Left lung (tissue), 10 donors: ENCODE measurements around the gene SLC41A1. TPM values are rescaled to one million over a fixed set of nuclear protein-coding genes. Genes with fewer than 3 reads are reported as not detected.

Experiments used
- ATAC-seq: fragments of 200-7000 bp; cut with Tn5 transposase; one replicate; pipeline ENCODE4 v1.9.1; 2020; ENCODE audit warnings: moderate library complexity
- DNase-seq, 4 donors: peaks; one replicate each; pipeline ENCODE4 v3.0.0-alpha.2; 2013 to 2020
- H3K27ac ChIP-seq, 2 donors: fragments of 200-600 bp; sonication (generic) in 1 of 2; one replicate each; pipeline versions ENCODE4 v1.5.0 to v1.8.0; 2020 to 2021
- H3K27me3 ChIP-seq, 2 donors: fragments of 200-600 bp; sonication (generic) in 1 of 2; one replicate each; pipeline versions ENCODE4 v1.5.0 to v1.8.0; 2020 to 2021
- H3K36me3 ChIP-seq, 2 donors: fragments of 200-600 bp; sonication (generic) in 1 of 2; one replicate each; pipeline versions ENCODE4 v1.5.0 to v1.8.0; 2020 to 2021
- H3K4me1 ChIP-seq, 2 donors: fragments of 200-600 bp; one replicate each; pipeline ENCODE4 v1.8.0; 2021
- H3K4me3 ChIP-seq, 2 donors: fragments of 200-600 bp; sonication (generic) in 1 of 2; one replicate each; pipeline versions ENCODE4 v1.5.0 to v1.8.0; 2020 to 2021; ENCODE audit warnings: mild to moderate bottlenecking in 1 of 2
- H3K9me3 ChIP-seq, 2 donors: fragments of 200-600 bp; sonication (generic) in 1 of 2; one replicate each; pipeline versions ENCODE4 v1.5.0 to v1.8.0; 2020 to 2021
- CTCF ChIP-seq, 2 donors: fragments of 200-600 bp; sonication (generic) in 1 of 2; IDR thresholded peaks; one replicate each; pipeline versions ENCODE4 v1.5.0 to v1.8.0; 2021; ENCODE audit warnings: antibody characterized with exemption in 2 of 2
- intact Hi-C, 2 donors: fragments of 100-400 bp; cut with DNase I; formaldehyde crosslinking; loops; one replicate each; pipeline versions ENCODE4 v1.11.2 to v1.14.2; 2022
- polyA plus RNA-seq, 6 donors: library from polyadenylated mRNA; unstranded; fragments of 120-200 nt; gene quantifications; one replicate each; pipeline ENCODE4 v1.2.1, GENCODE V29; 2013; ENCODE audit not compliant: insufficient read length in 6 of 6
- total RNA-seq, 2 donors: library from RNA; stranded (reverse); fragmentation: NEBNext Ultra II Directional; extraction: Animal tissue kit (Norgen Biotek cat#: 25700); gene quantifications; one replicate each; pipeline ENCODE4 v1.2.1, GENCODE V29; 2021
- donor health status: DM: no; HTN: yes; CAD: no.
- donor health status: DM: no; HTN: no; CAD: no.

Gene SLC41A1
- total and polyA plus RNA-seq, 8 donors: 29.4 to 46.8 (median 40.1) TPM

GRCh38 chr1:205800427-205800826, 12.6 kb downstream of the SLC41A1 start:
- peaks cover 0 to 47% of the 10 kb centered on the region in 2 donors for H3K36me3 ChIP-seq
- H3K27ac ChIP-seq: peak overlapping the region in 1 of 2 donors; percentile 33
- H3K9me3 ChIP-seq: no peaks in the 10 kb centered on the region
- H3K4me1 ChIP-seq: peaks cover 0 to under 1% of the 10 kb centered on the region in 2 donors
- ATAC-seq (peak; percentile 22), DNase-seq (peak in 1 of 4 donors; percentile 33)
- no peaks in the 10 kb centered on the region for H3K27me3 ChIP-seq
- no peak overlapping the region for H3K4me3 ChIP-seq
- TF ChIP-seq CTCF (IDR thresholded peaks at IDR 0.05): no peak
- intact Hi-C loops: no loop called here

- TF ChIP-seq CTCF (IDR thresholded peaks at IDR 0.05): no peak
- DNase-seq: no peak
- Histone ChIP-seq H3K27ac (no peak overlapping the region), H3K9me3 (no peaks in the 10 kb centered on the region), H3K4me1 (no peaks in the 10 kb centered on the region), H3K36me3 (peaks cover 0 to 65% of the 10 kb centered on the region in 2 donors), H3K4me3 (no peak overlapping the region), H3K27me3 (no peaks in the 10 kb centered on the region)
- ATAC-seq: no peak
- intact Hi-C loops: loop anchor here in 1 of 2 donors (10.0 kb wide), 1 partner anchor 116 kb away; no protein-coding TSS in a partner anchor
Observed at GRCh38 chr1:205798577-205798976, 14.4 kb downstream of the SLC41A1 start.

- Histone ChIP-seq H3K36me3 (peaks cover 0 to 78% of the 10 kb centered on the region in 2 donors), H3K4me3 (no peak overlapping the region), H3K27ac (no peak overlapping the region), H3K4me1 (no peaks in the 10 kb centered on the region), H3K9me3 (no peaks in the 10 kb centered on the region), H3K27me3 (no peaks in the 10 kb centered on the region)
- ATAC-seq: no peak
- DNase-seq: no peak
- no peak for TF ChIP-seq CTCF (IDR thresholded peaks at IDR 0.05)
- intact Hi-C loops: loop anchor here in 1 of 2 donors (10.0 kb wide), 1 partner anchor 118 kb away; no protein-coding TSS in a partner anchor
Observed at GRCh38 chr1:205797168-205797567, 15.8 kb downstream of the SLC41A1 start.

GRCh38 chr1:205794011-205794730, 18.8 kb downstream of the SLC41A1 start:
- no peak for ATAC-seq
- H3K4me1 ChIP-seq: no peaks in the 10 kb centered on the region
- TF ChIP-seq CTCF (IDR thresholded peaks at IDR 0.05): no peak
- intact Hi-C loops: loop anchor here in 1 of 2 donors (5.0 to 10.0 kb wide), 2 partner anchors 121 to 183 kb away; no protein-coding TSS in a partner anchor
- H3K27ac ChIP-seq: no peak overlapping the region
- H3K36me3 ChIP-seq: peaks cover 0 to 91% of the 10 kb centered on the region in 2 donors
- no peaks in the 10 kb centered on the region for H3K9me3 ChIP-seq
- H3K27me3 ChIP-seq: no peaks in the 10 kb centered on the region
- H3K4me3 ChIP-seq: no peak overlapping the region
- DNase-seq: no peak

GRCh38 chr1:205792961-205793673, 19.9 kb downstream of the SLC41A1 start:
- Histone ChIP-seq H3K4me1 (no peaks in the 10 kb centered on the region), H3K27me3 (no peaks in the 10 kb centered on the region), H3K4me3 (no peak overlapping the region), H3K36me3 (peaks cover 0 to 81% of the 10 kb centered on the region in 2 donors), H3K9me3 (no peaks in the 10 kb centered on the region), H3K27ac (no peak overlapping the region)
- ATAC-seq (no peak), DNase-seq (no peak)
- intact Hi-C loops: loop anchor here in 1 of 2 donors (5.0 to 10.0 kb wide), 2 partner anchors 122 to 184 kb away; no protein-coding TSS in a partner anchor
- no peak for TF ChIP-seq CTCF (IDR thresholded peaks at IDR 0.05)
